ENCODE data around the gene MMEL1. TPM values are rescaled to one million over a fixed set of nuclear protein-coding genes. Genes with fewer than 3 reads are reported as not detected.
"Not testable (repeated sequence)": the region's sequence is repeated elsewhere in the genome, so short reads cannot be mapped to it uniquely, and the experiment has no call there.

MMEL1 gene
- polyA plus RNA-seq, 1 donor = 0.39 TPM

- no peak for DNase-seq (ENCODE audit: low read depth)
Measured at GRCh38 chr1:2558861-2559260, 74.0 kb downstream of the MMEL1 start.

DNA sequence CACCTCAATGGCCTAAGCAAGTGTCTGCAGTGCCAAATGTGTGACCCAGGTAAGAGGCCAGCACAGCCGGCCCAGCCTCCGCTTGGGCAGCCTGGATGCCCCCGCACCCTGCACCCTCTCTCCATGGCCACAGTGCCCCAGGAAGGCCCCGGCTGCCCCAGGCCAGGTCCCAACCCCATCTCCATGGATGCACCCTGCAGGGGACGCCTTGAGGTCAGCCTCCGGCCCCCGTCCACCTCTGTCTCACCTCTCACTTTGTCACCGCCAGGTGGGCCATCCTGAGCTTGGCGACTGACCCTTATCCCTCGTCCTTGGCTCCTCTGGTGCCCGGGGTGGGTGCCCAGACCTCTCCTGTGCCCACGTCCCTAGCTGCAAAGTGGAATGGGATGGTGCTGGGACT, 74.4 kb downstream of the MMEL1 start:
- no peak for DNase-seq (ENCODE audit: low read depth)

- no peak for DNase-seq (ENCODE audit: low read depth)
Measured at GRCh38 chr1:2557482-2558400, 75.1 kb downstream of the MMEL1 start.

DNA sequence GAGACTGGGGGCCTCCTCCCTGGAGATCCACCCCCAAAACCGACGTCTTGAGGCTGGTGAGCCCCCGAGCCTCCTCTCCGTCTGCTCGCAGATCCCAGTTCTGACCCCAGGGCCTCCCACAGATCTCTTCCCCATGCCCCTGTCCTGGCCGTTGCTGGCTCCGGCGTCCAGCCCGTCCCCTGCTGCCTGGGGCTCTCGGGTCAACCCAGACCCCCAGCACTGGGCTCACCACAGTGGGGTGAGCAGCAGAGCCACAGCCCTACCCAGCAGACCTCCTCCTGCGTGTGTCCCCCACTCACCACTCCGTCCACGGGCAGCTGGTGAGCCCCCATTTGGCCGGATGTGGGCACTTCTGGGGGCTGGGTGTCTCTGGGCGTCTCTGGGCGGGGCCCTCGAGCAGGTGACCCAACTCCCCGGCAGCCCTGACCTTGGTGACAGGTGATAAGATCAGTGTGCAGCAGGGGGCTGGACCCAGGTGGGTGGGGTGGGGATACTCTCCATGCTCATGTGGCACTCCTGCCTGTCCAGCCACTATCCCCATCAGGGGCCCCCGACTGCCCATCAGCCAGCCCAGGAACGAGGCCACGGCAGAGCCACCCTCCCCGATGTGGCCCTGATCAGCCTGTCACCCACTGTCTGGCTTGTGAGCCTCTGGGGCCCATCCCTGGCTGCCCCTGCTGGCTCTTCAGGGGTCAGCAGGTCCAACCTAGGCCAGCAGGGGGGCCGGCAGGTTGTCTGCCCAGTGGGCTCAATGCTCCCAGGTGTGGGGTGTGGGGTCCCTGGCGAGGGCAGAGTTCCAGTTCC, 75.9 kb downstream of the MMEL1 start:
- no peak for DNase-seq (ENCODE audit: low read depth)

DNA sequence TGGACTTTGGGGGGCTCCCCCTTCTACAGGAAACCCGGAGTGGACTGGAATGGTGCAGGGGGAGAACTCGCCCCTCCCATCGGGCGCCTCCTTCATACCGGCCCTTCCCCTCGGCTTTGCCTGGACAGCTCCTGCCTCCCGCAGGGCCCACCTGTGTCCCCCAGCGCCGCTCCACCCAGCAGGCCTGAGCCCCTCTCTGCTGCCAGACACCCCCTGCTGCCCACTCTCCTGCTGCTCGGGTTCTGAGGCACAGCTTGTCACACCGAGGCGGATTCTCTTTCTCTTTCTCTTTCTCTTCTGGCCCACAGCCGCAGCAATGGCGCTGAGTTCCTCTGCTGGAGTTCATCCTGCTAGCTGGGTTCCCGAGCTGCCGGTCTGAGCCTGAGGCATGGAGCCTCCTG, 76.5 kb downstream of the MMEL1 start, which contains the start of gene TNFRSF14:
TNFRSF14 (plus strand) TSS at position 95 of the 401 bp plus-strand sequence; CDS start at position 389, 294 bp downstream.
- DNase-seq (ENCODE audit: low read depth) = no peak

GRCh38 chr1:2555634-2556276, 77.1 kb downstream of the MMEL1 start:
- no peak for DNase-seq (ENCODE audit: low read depth)

DNA sequence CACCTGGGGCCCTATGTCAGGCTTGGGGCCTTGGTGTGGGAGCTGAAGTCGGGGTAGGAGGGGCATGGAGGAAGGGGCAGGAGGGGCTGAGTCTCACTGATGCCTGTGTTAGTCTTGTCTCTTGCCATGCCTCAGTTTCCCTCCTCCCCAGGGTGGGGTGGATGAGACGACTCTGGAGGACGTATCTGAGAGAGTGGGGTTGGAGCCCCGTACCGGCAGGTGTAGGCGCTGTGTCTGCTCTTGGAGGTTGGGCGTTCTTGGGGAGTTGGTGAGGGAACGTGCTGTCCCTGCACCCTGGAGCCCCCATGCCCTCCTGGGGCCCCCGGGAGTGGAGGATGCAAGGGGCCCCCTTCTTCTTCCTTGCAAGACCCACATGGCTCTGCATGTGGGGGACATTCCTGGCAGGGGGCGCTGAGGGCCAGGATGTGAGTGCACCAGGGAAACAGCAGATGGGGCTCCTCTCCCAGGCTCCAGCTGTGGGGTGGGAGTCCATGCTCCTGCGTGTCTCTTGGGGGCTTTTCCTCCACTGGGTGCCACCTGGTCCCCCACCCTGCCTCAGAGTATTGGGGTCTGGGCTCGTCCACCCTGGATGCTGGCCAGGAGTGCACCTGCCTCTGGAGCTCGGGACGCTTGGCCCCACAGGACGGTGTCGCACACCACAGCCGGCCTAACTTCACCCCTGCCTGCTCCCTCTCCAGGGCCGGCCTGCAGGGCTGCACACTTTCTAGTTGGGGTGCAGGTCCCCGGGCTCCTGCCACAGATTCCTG, 78.0 kb downstream of the MMEL1 start:
- DNase-seq (ENCODE audit: low read depth) = no peak

DNA sequence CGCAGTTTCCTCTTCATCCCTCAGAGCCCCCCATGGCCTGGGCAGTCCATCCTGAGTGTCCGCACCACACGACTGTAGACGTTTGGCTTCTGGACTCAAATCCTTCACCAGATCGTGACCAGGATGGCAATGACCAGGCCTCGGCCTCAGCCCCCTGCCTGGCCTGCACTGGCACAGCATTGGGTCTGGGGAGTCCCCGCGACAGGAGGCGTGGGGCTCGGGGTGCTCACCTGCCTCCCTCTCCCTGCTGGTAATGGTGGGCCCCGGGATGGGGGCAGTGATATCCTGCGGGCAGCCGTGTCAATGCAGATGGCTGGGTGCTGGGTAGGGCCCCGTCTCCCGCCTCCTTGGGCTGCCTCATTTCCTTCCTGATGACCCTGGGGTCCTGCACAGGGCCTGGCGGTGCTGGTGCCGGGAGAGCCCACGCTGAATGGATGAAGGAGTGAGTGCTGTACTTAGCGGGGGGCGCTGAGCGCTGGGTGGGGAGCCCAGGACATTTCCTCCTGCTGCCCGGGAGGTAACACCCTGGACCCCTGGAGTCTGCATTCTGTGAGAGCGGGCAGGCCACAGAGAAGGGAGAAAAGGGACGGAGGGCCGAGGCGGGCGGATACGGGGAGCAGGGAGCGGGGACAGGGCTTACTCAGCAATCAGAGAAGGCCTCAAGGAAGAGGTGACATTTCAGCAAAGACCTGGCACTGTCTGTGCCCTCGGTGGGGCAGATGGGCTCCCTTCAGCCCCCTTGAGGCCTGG, 78.8 kb downstream of the MMEL1 start:
- DNase-seq (ENCODE audit: low read depth) = no peak

DNA sequence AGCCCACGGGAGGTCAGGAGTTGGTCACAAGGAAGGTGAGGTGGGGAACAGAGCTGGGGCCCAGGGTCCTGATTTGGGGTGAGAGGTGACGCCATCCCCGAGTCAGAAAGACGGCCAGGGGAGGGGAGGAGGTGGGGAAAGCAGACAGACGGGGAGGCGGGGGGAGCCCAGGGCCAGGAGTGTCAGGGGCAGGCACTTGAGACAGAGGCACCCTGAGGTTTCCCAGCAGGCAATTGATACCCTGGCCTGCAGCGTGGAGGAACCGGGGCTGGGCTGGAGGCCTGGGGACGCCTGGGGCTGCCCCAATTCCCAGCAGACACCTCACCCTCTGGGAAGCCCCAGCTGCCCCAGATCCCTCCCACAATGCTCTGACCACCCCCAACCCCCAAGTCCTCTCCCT, 79.7 kb downstream of the MMEL1 start:
- DNase-seq (ENCODE audit: low read depth) = not testable (repeated sequence)

DNA sequence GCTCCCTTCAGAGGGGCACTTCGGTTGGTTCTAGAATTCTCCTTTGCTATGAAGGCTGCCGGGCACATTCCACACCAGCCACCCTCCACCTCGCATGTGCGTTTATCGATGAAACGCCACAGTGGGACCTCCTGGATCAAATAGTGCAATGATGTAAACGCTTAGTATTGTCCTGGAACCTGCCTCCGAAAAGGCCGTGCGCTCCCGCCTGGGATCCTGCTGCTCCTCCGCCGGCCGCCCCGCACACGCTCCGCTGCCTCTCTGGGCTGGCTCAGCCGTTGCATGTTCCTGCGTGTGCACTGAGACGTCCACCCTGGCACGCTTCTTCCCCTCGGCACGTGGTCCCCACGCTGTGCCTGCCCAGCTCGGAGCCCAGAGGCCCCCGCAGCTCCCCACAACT, 80.6 kb downstream of the MMEL1 start:
- DNase-seq (ENCODE audit: low read depth) = no peak

DNA sequence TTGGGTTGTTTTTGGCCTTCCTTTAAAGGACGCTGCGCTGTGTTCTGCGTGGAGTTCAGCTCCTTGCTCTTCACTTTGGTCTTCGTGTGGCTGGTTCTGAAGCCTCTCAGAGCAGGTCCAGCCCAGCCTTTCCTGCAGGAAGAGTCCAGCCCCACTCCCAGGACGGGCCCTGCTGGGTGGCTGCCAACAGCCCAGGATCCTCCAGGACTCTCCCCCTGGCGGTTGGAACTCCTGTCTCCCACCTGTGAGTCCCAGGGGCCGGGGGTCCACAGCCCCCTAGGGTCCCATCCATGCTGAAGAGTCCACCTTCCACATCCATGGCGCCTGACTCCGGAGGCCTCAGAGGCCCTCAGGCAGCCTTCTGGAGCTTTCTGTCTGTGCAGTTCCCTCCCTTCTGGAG, 81.3 kb downstream of the MMEL1 start:
- DNase-seq (ENCODE audit: low read depth) = not testable (repeated sequence)

DNA sequence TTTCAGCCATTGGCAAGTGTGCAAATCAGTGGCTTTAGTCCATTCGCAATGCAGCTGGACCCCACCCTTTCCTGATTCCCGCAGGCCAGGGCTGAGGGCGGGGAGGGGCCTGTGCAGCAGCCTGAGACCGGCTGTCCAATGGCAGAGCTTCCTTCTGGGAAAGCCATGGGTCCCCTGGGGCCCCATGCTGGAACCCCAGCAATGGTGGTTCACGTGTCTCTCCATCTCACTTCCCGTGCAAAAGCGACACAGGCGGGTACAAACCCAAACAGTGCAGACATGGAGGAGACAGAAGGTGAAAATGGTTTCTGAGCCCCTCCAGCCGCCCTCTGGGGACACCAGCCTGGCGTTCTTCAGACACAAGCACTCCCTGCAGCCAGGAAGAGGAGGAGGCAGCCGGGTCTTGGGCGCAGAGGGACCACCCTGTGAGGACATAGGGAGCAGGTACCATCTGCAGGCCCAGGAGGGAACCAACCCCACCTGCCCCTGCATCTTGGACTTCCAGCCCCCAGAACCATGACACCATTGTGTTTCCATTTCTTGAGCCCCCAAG, 82.4 kb downstream of the MMEL1 start:
- DNase-seq (ENCODE audit: low read depth) = not testable (repeated sequence)

GRCh38 chr1:2549367-2550029, 83.3 kb downstream of the MMEL1 start:
- DNase-seq (ENCODE audit: low read depth) = not testable (repeated sequence)

DNA sequence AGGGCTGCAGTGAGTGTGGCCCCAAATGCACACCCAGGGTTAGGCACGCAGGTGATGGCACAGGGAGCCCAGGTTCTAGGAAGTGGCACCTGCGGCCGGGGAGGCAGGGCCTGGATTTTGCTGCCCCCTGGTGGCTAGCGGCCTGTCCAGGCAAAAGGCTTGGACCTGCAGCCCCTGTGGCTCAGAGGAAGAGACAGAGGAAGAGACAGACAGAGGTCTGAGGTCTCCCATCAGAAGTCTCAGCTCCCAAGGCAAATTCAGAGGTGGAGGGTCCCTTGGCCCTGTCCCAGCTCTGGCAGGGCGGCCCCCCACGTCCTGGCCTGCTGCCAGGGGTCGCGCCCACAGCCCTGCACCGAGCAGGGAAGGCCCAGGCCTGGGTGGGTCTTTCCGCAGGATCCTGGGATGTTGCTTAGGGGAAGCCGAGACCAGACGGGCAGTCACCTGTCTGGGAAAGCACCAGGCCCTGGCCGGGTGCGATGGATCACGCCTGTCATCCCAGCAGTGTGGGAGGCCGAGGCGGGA, 84.7 kb downstream of the MMEL1 start:
- DNase-seq (ENCODE audit: low read depth) = no peak

GRCh38 chr1:2547210-2548067, 85.4 kb downstream of the MMEL1 start:
- no peak for DNase-seq (ENCODE audit: low read depth)

DNA sequence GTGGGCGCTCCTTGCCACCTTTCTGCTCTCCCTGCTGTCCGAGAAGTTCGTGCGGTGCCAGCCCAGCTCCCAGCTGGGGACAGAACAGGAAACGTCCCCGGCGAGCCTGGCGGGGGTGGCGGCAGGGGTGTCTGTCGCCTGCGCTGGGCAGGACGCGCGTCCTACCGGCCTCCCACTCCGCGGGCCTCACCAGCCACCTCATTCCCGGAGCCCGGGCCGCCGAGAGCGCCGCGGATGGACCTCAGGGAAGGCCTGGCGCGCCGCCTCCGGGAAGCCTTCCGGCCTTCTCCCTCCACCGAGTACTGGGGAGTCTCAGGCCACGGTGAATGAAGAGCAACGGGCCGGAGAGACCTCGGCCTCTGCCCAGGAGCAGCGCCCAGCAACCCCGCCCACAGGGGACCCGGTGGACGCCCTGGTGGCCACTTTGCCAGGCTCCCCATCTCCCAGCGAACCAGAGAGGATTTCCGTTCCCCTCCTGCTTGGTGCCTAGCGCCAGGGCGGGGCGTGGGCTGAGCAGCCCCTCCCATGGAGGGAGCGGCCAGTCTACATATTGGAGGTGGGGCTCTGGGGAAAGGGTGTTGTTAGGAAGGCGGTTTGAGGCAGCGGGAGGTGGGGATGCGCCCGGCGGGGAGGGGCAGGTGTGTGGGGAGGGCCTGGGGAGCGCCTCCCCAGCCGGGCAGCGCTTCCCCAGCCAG, 86.2 kb downstream of the MMEL1 start:
- no peak for DNase-seq (ENCODE audit: low read depth)

GRCh38 chr1:2545754-2546514, 86.9 kb downstream of the MMEL1 start:
- DNase-seq (ENCODE audit: low read depth) = no peak

Measured in forelimb muscle (tissue), 1 donor.